Keratinocyte (primary cell): ENCODE measurements around the gene SREBF1.

ENCODE experiments used
- CTCF ChIP-seq, 3 experiments: IDR thresholded peaks in 1 of 3; conservative IDR thresholded peaks in 1 of 3; optimal IDR thresholded peaks in 1 of 3; 2 replicates in 2 of 3; 3 replicates in 1 of 3; pipeline versions ENCODE3 to v1.5.1; 2011; ENCODE audit warnings: low read length in 3 of 3, mild to moderate bottlenecking in 3 of 3, moderate library complexity in 2 of 3, control low read depth in 1 of 3, inconsistent platforms in 1 of 3; ENCODE audit not compliant: insufficient read depth in 2 of 3; ENCODE audit errors: extremely low read depth in 1 of 3
- EZH2 ChIP-seq: IDR thresholded peaks from one replicate; pipeline ENCODE4 v1.6.1; 2012; ENCODE audit warnings: inconsistent platforms, mild to moderate bottlenecking, low read length, moderate library complexity

- TF ChIP-seq EZH2 = no peak
- TF ChIP-seq CTCF (optimal IDR thresholded peaks at IDR 0.05 in 1 of 3, IDR thresholded peaks at IDR 0.05 in 1 of 3, conservative IDR thresholded peaks at IDR 0.05 in 1 of 3; ENCODE audit: extremely low read depth in 1 of 3, insufficient read depth in 2 of 3, low read length in 3 of 3) = no peak
These were observed 27.2 kb downstream of the SREBF1 start for GRCh38 chr17:17809531-17810083.
